ENCODE measurements around the gene TMEM256. TPM values are rescaled to one million over a fixed set of nuclear protein-coding genes. Genes with fewer than 3 reads are reported as not detected.

Gene TMEM256
- total and polyA plus RNA-seq, 2 of the 8 experiments (the other 6 are each of a cell fraction or from before 2014, with no cell fraction given): 97.0 to 350 TPM

DNA sequence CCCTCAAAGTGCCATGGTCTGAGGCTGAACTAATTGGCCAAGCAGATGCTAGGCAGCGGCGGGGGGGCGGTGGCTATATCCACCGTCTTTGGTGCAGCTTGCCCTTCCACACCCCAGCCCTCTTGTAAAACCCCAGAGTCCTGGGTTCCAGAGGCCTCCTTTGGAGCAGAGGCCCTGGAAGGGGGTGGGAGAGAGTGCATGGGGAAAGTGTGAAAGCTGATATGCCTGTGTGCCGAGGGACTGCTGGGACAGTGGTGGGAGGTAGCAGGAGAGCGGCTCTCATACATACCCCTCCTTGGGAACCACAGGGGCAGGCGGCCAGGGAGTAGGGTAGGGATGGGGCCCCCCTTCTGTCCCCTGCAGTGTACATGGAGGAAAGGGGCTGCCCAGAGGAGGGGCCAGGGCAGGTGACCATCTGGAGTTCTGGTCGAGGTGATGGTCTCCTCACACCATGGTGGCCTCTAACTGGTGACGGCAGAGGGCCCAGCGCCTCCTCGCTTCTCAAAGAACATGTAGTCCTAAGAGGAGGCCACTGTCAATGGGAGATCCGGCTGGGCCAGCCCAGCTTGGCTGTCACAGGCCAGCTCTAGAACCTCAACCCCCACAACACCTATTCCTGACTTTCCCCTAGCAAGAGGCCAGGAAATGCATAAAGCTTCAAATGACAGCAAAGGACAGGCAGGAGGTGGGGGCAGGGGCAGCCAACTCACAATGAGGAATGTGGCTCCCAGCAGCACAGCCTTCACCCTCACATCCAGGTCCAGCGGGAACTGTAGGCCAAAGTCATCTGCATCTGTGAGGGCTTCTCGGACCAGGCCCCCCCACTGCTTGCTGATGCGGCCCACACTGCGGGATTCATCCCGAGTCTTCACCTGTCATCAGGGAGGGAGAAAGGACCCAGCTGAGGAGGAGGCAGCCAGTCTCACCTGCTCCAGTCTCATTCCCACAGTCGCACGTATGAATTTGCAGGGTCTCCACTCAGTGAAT lies 13.7 kb downstream of the TMEM256 start:
- FAIRE-seq: no peak
- H2BK12ac ChIP-seq (ENCODE audit: low read depth, low read length): no peak overlapping the region
- no peak overlapping the region for H3K4ac ChIP-seq (replicated peaks; ENCODE audit: insufficient read length, low read depth, low read length)

More for the DNA sequence above, 13.7 kb downstream of the TMEM256 start:
- Histone ChIP-seq H2BK5ac (ENCODE audit: low read depth, low read length) (no peak overlapping the region), H2BK15ac (ENCODE audit: low read length) (no peak overlapping the region), H2BK20ac (ENCODE audit: low read length) (no peak overlapping the region), H2AFZ (ENCODE audit: low read length) (no peak overlapping the region), H3K9ac (replicated peaks in 1 of 4; ENCODE audit: extremely low read depth in 1 of 4, low read depth in 3 of 4, low read length in 3 of 4) (no peak overlapping the region), H4K91ac (replicated peaks; ENCODE audit: insufficient read length, low read length) (no peak overlapping the region), H3K79me1 (ENCODE audit: low read depth, low read length) (no peaks in the 10 kb centered on the region; the same call in 1 of the 2 replicates), H4K20me1 (replicated peaks in 1 of 2; ENCODE audit: control insufficient read depth in 1 of 2, insufficient read depth in 2 of 2, low read length in 2 of 2) (peaks cover 2 to 10% of the 10 kb centered on the region in 2 experiments), H3K23ac (ENCODE audit: insufficient read length) (no peak overlapping the region), H3K4me1 (replicated peaks in 1 of 4; ENCODE audit: control insufficient read depth in 3 of 4, insufficient read depth in 4 of 4, low read length in 3 of 4) (peaks cover 0 to 9% (median 3%) of the 10 kb centered on the region in 4 experiments; a peak in 6 of 7 replicates), H3K14ac (ENCODE audit: insufficient read length) (no peak overlapping the region), H4K5ac (ENCODE audit: insufficient read length, low read depth, low read length) (no peak overlapping the region), H3K27me3 (replicated peaks in 1 of 4; ENCODE audit: control insufficient read depth in 3 of 4, extremely low read depth in 1 of 4, insufficient read depth in 3 of 4, low read length in 3 of 4) (no peaks in the 10 kb centered on the region), H3K9me3 (ENCODE audit: insufficient read depth in 2 of 2, low read depth in 1 of 2, low read length in 1 of 2) (no peaks in the 10 kb centered on the region), H3K36me3 (ENCODE audit: control insufficient read depth in 2 of 4, insufficient read depth in 4 of 4, low read length in 3 of 4) (peaks cover 0 to 30% (median 10%) of the 10 kb centered on the region in 4 experiments; a peak in 5 of 8 replicates), H3K56ac (replicated peaks; ENCODE audit: insufficient read length, low read depth, low read length) (no peak overlapping the region), H2BK120ac (replicated peaks; ENCODE audit: low read depth, low read length) (no peak overlapping the region), H2AK5ac (ENCODE audit: low read depth, low read length) (no peak overlapping the region), H3K4me2 (ENCODE audit: insufficient read depth in 1 of 2, low read depth in 2 of 2, low read length in 2 of 2) (no peak overlapping the region), H3K18ac (ENCODE audit: extremely low read depth, low read length) (no peak overlapping the region), H4K8ac (ENCODE audit: extremely low read depth, insufficient read depth, low read length) (no peak overlapping the region; the same call in 1 of the 2 replicates), H3K23me2 (ENCODE audit: low read depth, low read length) (peaks cover 14% of the 10 kb centered on the region; the same call in 1 of the 2 replicates), H3K79me2 (ENCODE audit: control insufficient read depth in 1 of 2, insufficient read depth in 2 of 2, low read length in 2 of 2) (no peaks in the 10 kb centered on the region), H3K4me3 (ENCODE audit: extremely low read depth in 1 of 4, insufficient read depth in 2 of 4, low read depth in 3 of 4, low read length in 4 of 4) (no peak overlapping the region), H3K27ac (ENCODE audit: low read depth, low read length) (no peak overlapping the region)
- ChIA-PET POLR2A (ENCODE audit: partially characterized antibody) (interaction anchor here (1.3 to 1.9 kb wide), 3 partner anchors 8 to 94 kb away, joined by 4 to 8 read pairs (median 4); partner anchors contain the start of gene POLR2A), CTCF (ENCODE audit: partially characterized antibody) (interaction anchor here (1.1 to 2.8 kb wide), 4 partner anchors 31 to 223 kb away, joined by 3 to 8 read pairs (median 4); partner anchors contain the start of gene SENP3)
- 86% methylated on average over 19 of the region's 19 CpGs; no CpG with 5 or more reads in 1 of the 2 experiments for WGBS, 2 experiments (ENCODE audit: extremely low coverage in 1 of 2, insufficient coverage in 1 of 2, insufficient read length in 1 of 2, insufficient replicate concordance in 2 of 2, low coverage in 1 of 2, low lambda C conversion rate in 2 of 2, missing lambda C conversion rate in 1 of 2)
- TF ChIP-seq EZH2 (IDR thresholded peaks at IDR 0.05; ENCODE audit: low read depth, low read length, severe bottlenecking) (no peak), CTBP2 (IDR thresholded peaks at IDR 0.05; ENCODE audit: borderline replicate concordance, insufficient read depth, insufficient read length, low read length) (no peak), TBP (IDR thresholded peaks at IDR 0.05; ENCODE audit: low read depth, low read length) (no peak)
- DNase-seq (ENCODE audit: low read depth in 1 of 2, low spot score in 2 of 2): no peak

Measured in H1 (cell line).